ENCODE data around the gene DAAM1.

- TF ChIP-seq, protein P1, sequence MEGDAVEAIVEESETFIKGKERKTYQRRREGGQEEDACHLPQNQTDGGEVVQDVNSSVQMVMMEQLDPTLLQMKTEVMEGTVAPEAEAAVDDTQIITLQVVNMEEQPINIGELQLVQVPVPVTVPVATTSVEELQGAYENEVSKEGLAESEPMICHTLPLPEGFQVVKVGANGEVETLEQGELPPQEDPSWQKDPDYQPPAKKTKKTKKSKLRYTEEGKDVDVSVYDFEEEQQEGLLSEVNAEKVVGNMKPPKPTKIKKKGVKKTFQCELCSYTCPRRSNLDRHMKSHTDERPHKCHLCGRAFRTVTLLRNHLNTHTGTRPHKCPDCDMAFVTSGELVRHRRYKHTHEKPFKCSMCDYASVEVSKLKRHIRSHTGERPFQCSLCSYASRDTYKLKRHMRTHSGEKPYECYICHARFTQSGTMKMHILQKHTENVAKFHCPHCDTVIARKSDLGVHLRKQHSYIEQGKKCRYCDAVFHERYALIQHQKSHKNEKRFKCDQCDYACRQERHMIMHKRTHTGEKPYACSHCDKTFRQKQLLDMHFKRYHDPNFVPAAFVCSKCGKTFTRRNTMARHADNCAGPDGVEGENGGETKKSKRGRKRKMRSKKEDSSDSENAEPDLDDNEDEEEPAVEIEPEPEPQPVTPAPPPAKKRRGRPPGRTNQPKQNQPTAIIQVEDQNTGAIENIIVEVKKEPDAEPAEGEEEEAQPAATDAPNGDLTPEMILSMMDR (IDR thresholded peaks at IDR 0.05): no peak
- TF ChIP-seq POLR2A (IDR thresholded peaks at IDR 0.05): no peak
These were observed 1.9 kb downstream of the DAAM1 start for GRCh38 chr14:59190372-59190771.
